Left ventricle myocardium inferior (tissue), 1 donor: ENCODE measurements around the gene CYP2B6. TPM values are rescaled to one million over a fixed set of nuclear protein-coding genes. Genes with fewer than 3 reads are reported as not detected.

ENCODE experiments used
- DNase-seq: peaks from one replicate; pipeline ENCODE4 v3.0.0-alpha.2; 2020
- H3K27ac ChIP-seq: fragments of 200-600 bp; replicated peaks from 2 replicates; pipeline ENCODE4 v1.8.0; 2021
- H3K27me3 ChIP-seq: fragments of 200-600 bp; 2 replicates; pipeline ENCODE4 v1.8.0; 2021; ENCODE audit warnings: low read depth
- H3K36me3 ChIP-seq: fragments of 200-600 bp; 2 replicates; pipeline ENCODE4 v1.8.0; 2021
- H3K4me1 ChIP-seq: fragments of 200-600 bp; 2 replicates; pipeline ENCODE4 v1.8.0; 2021
- H3K4me3 ChIP-seq: fragments of 200-600 bp; 2 replicates; pipeline ENCODE4 v1.8.0; 2021; ENCODE audit warnings: mild to moderate bottlenecking, moderate library complexity
- H3K9me3 ChIP-seq: fragments of 200-600 bp; replicated peaks from 2 replicates; pipeline ENCODE4 v1.8.0; 2021
- intact Hi-C: fragments of 100-400 bp; cut with micrococcal nuclease; formaldehyde crosslinking; loops from one replicate; pipeline ENCODE4 v1.11.0; 2022
- total RNA-seq: library from RNA; stranded (reverse); fragmentation: NEBNext Ultra II Directional; extraction: Animal tissue kit (Norgen Biotek cat#: 25700); gene quantifications from one replicate; pipeline ENCODE4 v1.2.1, GENCODE V29; 2021
- TF ChIP-seq, protein P1 (sequence below): fragments of 200-600 bp; IDR thresholded peaks from 2 replicates; pipeline ENCODE4 v1.8.0; 2021; ENCODE audit warnings: antibody characterized with exemption, mild to moderate bottlenecking, borderline replicate concordance
- donor health status: DM: no; HTN: yes; CAD: no; lungs with severe emphysema.

CYP2B6 gene
- total RNA-seq, 1 donor from 2014 or later: not detected

DNA sequence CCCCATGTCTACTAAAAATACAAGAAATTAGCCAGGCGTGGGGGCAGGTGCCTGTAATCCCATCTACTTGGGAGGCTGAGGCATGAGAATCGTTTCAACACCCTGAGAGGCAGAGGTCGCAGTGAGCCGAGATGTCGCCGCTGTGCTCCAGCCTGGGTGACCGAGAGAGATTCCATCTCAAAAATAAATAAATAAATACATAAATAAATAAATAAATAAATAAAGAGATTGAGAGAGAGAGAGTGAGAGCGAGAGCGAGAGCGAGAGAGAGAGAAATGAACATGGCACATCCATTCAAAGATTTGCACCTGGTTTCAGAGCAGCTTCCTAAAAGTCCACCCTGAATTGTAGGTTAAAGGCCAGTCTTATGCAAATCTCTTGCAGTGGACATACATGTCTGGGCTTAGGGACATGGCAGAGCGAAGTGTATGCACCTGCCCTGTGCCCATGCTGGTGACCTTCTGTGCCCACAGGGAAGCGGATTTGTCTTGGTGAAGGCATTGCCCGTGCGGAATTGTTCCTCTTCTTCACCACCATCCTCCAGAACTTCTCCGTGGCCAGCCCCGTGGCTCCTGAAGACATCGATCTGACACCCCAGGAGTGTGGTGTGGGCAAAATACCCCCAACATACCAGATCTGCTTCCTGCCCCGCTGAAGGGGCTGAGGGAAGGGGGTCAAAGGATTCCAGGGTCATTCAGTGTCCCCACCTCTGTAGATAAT lies 42.3 kb upstream of the CYP2B6 start:
- H3K4me3 ChIP-seq: no peak overlapping the region
- no peaks in the 10 kb centered on the region for H3K4me1 ChIP-seq
- peaks cover 14% of the 10 kb centered on the region for H3K9me3 ChIP-seq
- no peak for DNase-seq
- intact Hi-C loops: no loop called here
- TF ChIP-seq, protein P1, sequence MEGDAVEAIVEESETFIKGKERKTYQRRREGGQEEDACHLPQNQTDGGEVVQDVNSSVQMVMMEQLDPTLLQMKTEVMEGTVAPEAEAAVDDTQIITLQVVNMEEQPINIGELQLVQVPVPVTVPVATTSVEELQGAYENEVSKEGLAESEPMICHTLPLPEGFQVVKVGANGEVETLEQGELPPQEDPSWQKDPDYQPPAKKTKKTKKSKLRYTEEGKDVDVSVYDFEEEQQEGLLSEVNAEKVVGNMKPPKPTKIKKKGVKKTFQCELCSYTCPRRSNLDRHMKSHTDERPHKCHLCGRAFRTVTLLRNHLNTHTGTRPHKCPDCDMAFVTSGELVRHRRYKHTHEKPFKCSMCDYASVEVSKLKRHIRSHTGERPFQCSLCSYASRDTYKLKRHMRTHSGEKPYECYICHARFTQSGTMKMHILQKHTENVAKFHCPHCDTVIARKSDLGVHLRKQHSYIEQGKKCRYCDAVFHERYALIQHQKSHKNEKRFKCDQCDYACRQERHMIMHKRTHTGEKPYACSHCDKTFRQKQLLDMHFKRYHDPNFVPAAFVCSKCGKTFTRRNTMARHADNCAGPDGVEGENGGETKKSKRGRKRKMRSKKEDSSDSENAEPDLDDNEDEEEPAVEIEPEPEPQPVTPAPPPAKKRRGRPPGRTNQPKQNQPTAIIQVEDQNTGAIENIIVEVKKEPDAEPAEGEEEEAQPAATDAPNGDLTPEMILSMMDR: no peak
- H3K36me3 ChIP-seq: no peaks in the 10 kb centered on the region
- H3K27me3 ChIP-seq: peaks cover 8% of the 10 kb centered on the region
- H3K27ac ChIP-seq: no peak overlapping the region

DNA sequence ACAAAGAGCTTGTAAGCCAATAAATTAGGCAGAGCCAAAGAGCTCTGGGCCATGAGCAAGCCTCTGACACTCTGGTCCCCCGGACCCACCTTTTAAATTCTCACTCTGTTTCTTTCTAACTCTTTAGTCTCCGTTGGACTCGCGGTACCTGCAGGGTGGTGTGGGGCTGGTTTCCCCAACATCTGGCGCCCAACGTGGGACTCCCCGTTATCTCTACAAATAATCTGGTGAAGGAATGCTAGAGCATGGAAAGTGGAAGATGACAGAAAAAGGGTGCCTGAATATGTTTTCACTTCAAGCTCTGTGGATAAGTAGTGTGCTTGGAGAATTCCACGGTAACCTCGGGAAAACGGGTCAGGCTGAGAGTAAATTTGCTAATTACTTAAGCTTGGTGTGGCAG lies 36.5 kb upstream of the CYP2B6 start:
- Histone ChIP-seq H3K27ac (no peak overlapping the region), H3K27me3 (peaks cover 14% of the 10 kb centered on the region), H3K9me3 (peaks cover 51% of the 10 kb centered on the region), H3K36me3 (peaks cover 3% of the 10 kb centered on the region), H3K4me3 (no peak overlapping the region), H3K4me1 (no peaks in the 10 kb centered on the region)
- intact Hi-C loops: no loop called here
- no peak for DNase-seq
- TF ChIP-seq, protein P1: no peak

DNA sequence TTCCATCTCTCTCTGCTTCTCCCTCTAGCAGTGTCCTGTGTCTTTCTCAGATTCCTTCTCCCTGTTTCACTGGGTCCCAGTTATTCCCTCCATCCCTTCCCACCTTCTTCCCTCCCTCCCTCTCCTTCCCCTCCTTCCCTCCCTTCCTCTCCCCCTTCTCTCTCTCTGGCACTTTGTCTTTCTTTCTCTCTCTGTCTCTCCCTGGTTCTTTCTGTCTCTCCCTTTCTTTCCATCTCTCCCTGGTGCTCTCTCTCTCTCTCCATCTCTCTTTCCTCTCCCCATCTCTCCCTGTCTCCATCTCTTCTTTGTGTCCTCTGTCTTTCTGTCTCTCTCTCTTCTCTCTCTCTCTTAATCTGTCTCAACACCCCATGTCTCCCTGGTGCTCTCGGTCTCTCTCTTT lies 31.7 kb upstream of the CYP2B6 start:
- no peak overlapping the region for H3K27ac ChIP-seq
- intact Hi-C loops: no loop called here

DNA sequence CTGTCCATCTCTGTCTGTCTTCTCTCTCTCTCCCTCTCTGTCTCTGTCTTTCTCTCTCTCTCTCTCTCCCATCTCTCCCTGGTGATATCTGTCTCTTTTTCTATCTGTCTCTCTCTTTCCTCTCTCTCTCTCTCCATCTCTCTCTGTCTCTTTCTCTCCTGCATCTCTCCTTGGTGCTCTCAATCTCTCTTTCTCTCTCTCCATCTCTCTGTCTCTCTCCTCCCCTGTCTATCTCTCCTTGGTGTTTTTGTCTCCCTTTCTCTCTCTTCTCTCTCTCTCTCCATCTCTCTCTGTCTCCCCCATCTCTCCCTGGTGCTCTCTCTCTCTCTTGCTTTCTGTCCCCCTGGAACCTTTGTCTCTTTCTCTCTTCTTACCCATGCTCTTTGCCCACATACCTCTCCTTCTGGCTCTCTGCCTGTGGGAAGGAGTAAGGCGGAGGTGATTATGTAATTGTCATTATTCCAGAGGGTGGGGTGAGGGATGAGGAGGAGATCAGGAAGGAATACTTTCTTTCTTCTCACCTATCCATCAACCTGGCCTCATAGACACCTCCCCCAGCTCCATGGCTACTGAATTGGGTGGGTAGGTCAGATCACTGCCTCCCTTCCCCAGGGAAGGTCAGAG lies 30.9 kb upstream of the CYP2B6 start:
- H3K4me1 ChIP-seq: no peaks in the 10 kb centered on the region
- no peak for DNase-seq
- H3K9me3 ChIP-seq: peaks cover 22% of the 10 kb centered on the region
- TF ChIP-seq, protein P1: no peak
- H3K27me3 ChIP-seq: peaks cover 57% of the 10 kb centered on the region
- H3K36me3 ChIP-seq: no peaks in the 10 kb centered on the region
- H3K27ac ChIP-seq: no peak overlapping the region
- H3K4me3 ChIP-seq: no peak overlapping the region
- intact Hi-C loops: no loop called here

More for the DNA sequence above, 31.7 kb upstream of the CYP2B6 start:
- H3K27me3 ChIP-seq: peaks cover 57% of the 10 kb centered on the region
- H3K9me3 ChIP-seq: peaks cover 31% of the 10 kb centered on the region
- no peak overlapping the region for H3K4me3 ChIP-seq
- no peaks in the 10 kb centered on the region for H3K4me1 ChIP-seq
- TF ChIP-seq, protein P1: no peak
- no peaks in the 10 kb centered on the region for H3K36me3 ChIP-seq
- DNase-seq: no peak

DNA sequence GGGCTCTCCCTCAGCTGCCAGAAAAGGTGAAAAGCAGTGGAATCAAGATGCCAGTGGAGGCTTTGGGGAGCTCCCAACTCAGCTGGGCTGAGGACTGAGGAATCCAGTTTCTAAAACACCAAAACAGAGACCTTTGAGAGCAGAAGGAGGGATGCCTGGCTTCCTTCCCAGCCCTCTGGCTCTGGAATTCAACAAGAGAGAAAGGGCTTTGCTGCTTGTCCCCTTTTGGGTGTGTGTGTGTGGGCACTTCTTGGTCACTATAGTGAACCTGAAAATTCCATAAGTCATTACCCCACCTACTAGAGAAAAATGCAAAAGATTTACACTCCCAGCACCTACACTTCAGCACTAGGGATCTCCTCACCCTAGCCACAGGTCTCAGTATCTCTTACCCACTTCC lies 30.3 kb upstream of the CYP2B6 start:
- H3K36me3 ChIP-seq: no peaks in the 10 kb centered on the region

More for the DNA sequence above, 30.3 kb upstream of the CYP2B6 start:
- peaks cover 57% of the 10 kb centered on the region for H3K27me3 ChIP-seq
- no peak overlapping the region for H3K4me3 ChIP-seq
- TF ChIP-seq, protein P1: no peak
- no peaks in the 10 kb centered on the region for H3K4me1 ChIP-seq
- DNase-seq: no peak
- no peak overlapping the region for H3K27ac ChIP-seq
- intact Hi-C loops: no loop called here
- peaks cover 16% of the 10 kb centered on the region for H3K9me3 ChIP-seq
